Calu3 (cell line): Measurements from ENCODE around the gene CBX2. TPM values are rescaled to one million over a fixed set of nuclear protein-coding genes. Genes with fewer than 3 reads are reported as not detected.

Experiments
- BruUV-seq: library from RNA; stranded (reverse); fragments of 400-500 nt; replicated peaks from 2 replicates; lab custom pipeline; 2021; lab: Mats Ljungman, UMichigan
- CTCF ChIA-PET: fragments of 300-600 bp; sonication (Branson Sonifier 250); formaldehyde crosslinking; loops from one replicate; lab custom pipeline; 2022; ENCODE audit warnings: antibody characterized with exemption; lab: Charles Lee
- DNase-seq: peaks from one replicate; pipeline ENCODE4 v3.0.0; 2022
- H3K27ac Mint-ChIP-seq: one replicate; pipeline ENCODE4 v1.8.0; 2022; ENCODE audit warnings: mixed read lengths; ENCODE audit not compliant: unreplicated experiment
- H3K27me3 Mint-ChIP-seq: one replicate; pipeline ENCODE4 v1.8.0; 2022; ENCODE audit warnings: mixed read lengths; ENCODE audit not compliant: unreplicated experiment
- H3K36me3 Mint-ChIP-seq: one replicate; pipeline ENCODE4 v1.8.0; 2022; ENCODE audit warnings: mild to moderate bottlenecking, moderate library complexity, mixed read lengths; ENCODE audit not compliant: insufficient read depth, unreplicated experiment
- H3K4me1 Mint-ChIP-seq: one replicate; pipeline ENCODE4 v1.8.0; 2022; ENCODE audit warnings: mild to moderate bottlenecking, low read depth, mixed read lengths; ENCODE audit not compliant: unreplicated experiment
- H3K4me3 Mint-ChIP-seq: one replicate; pipeline ENCODE4 v1.8.0; 2022; ENCODE audit warnings: mild to moderate bottlenecking, low read depth, moderate library complexity, mixed read lengths; ENCODE audit not compliant: unreplicated experiment
- H3K9me3 Mint-ChIP-seq: one replicate; pipeline ENCODE4 v1.8.0; 2022; ENCODE audit warnings: low read depth, mixed read lengths; ENCODE audit not compliant: unreplicated experiment
- intact Hi-C: fragments of 100-400 bp; cut with micrococcal nuclease; formaldehyde crosslinking; loops from one replicate; pipeline ENCODE4 v1.10.0; 2022; ENCODE audit not compliant: unreplicated experiment
- total RNA-seq: library from RNA; stranded (reverse); gene quantifications from 2 replicates; pipeline ENCODE4 v1.2.3, GENCODE V29; 2022
- TF ChIP-seq, protein P1 (sequence below): fragments of 200-600 bp; IDR thresholded peaks from one replicate; pipeline ENCODE4 v1.8.0; 2022; ENCODE audit warnings: antibody characterized with exemption; ENCODE audit not compliant: unreplicated experiment

Gene CBX2
- total RNA-seq, 1 experiment from 2014 or later = 8.3 TPM

DNA sequence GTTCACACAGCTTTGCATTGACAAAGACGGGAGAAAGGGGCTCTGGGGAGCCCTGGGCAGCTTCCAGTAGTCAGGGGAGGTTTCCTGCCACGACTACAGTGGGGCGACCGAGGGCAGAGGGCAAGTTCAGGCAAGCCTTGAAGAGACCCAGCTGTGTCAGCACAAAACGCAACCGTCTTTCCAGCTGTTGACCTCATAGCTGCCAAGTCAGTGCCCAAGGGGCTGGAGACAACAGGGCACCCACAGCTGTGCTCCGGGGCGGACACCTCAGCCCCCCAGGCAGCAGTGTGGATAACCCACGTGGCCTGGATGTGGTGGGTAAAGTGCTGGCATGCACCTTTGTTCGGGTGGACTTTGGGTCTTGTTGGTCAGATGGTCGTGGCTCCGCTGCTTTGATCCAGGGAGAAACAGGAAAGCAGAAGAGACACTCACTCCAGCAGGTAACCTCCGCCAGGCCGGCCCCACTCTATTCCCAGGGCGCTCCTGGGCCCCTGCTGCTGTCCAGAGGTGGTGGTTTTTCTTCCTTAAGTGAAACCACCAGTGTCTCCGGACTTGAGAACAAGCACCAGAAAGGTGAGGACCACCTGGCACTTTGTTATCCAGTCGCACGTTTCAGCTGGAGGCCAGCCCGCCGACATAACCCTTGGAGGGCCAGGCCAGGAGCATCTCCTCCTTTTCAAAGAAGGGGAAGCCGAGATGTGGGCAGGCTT is 17.6 kb upstream of the CBX2 start:
- peaks cover 14% of the 10 kb centered on the region for H3K27me3 Mint-ChIP-seq
- DNase-seq = no peak
- no peaks in the 10 kb centered on the region for H3K9me3 Mint-ChIP-seq
- no peak overlapping the region for H3K4me3 Mint-ChIP-seq
- H3K27ac Mint-ChIP-seq = no peak overlapping the region
- intact Hi-C loops = no loop called here
- TF ChIP-seq, protein P1, sequence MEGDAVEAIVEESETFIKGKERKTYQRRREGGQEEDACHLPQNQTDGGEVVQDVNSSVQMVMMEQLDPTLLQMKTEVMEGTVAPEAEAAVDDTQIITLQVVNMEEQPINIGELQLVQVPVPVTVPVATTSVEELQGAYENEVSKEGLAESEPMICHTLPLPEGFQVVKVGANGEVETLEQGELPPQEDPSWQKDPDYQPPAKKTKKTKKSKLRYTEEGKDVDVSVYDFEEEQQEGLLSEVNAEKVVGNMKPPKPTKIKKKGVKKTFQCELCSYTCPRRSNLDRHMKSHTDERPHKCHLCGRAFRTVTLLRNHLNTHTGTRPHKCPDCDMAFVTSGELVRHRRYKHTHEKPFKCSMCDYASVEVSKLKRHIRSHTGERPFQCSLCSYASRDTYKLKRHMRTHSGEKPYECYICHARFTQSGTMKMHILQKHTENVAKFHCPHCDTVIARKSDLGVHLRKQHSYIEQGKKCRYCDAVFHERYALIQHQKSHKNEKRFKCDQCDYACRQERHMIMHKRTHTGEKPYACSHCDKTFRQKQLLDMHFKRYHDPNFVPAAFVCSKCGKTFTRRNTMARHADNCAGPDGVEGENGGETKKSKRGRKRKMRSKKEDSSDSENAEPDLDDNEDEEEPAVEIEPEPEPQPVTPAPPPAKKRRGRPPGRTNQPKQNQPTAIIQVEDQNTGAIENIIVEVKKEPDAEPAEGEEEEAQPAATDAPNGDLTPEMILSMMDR = no peak
- H3K4me1 Mint-ChIP-seq = no peaks in the 10 kb centered on the region
- H3K36me3 Mint-ChIP-seq = peaks cover 5% of the 10 kb centered on the region
- no TSS peak for BruUV-seq
- CTCF ChIA-PET = no interaction called here

DNA sequence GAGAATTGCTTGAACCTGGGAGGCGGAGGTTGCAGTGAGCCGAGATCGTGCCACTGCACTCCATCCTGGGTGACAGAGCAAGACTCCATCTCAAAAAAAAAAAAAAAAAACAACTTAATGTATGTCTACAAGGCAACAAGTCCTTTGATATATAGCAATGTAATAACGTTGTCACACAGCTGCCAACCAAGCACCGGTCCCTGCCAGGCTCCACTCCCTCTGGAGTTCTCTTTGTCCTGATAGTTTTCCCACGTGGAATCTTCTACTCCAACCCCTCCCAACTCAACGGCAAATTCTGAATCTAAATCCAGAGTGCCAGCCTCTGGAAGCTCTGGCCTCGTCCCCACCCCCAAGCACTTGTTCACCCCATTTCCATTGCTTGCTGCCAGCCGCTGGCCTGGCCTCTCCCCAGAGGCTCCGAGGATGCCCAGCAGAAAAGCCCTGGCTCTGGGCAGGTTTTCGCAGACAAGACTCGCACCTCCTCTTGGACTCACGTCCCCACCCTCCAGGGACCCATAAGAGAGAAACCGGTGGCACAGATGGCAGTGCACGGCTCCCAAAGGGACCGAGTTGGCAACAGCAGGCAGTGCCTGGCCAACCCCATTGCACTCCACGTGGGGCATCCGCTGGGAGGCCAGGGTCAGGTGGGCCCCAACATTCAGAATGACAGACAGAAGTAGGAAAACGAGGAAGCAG is 15.9 kb upstream of the CBX2 start:
- intact Hi-C loops = no loop called here

DNA sequence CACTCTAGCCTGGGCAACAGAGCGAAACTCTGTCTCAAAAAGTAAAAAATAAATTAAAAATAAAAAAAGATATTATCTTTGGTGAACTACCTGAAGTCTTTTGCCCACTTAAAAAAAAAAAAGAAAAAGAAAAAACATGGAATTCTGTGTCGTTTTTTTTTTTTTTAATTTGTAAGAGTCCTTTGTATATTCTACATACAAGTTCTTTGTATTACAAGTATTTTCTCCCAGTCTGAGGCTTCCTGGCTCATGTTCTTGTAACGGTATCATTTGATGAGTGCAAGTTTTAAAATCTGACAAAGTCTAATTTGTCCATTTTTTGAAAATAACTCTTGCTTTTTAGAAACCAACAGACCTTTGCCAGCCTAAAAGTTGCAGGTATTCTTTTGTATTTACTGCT is 12.2 kb upstream of the CBX2 start:
- Mint-ChIP-seq H3K4me1 (peaks cover 9% of the 10 kb centered on the region), H3K36me3 (no peaks in the 10 kb centered on the region), H3K4me3 (no peak overlapping the region), H3K27ac (no peak overlapping the region), H3K27me3 (peaks cover 30% of the 10 kb centered on the region), H3K9me3 (no peaks in the 10 kb centered on the region)
- TF ChIP-seq, protein P1 = no peak
- intact Hi-C loops = no loop called here
- BruUV-seq = no TSS peak
- CTCF ChIA-PET = no interaction called here
- DNase-seq = no peak

More for the DNA sequence above, 15.9 kb upstream of the CBX2 start:
- H3K36me3 Mint-ChIP-seq = peaks cover 5% of the 10 kb centered on the region
- H3K27me3 Mint-ChIP-seq = peaks cover 11% of the 10 kb centered on the region
- H3K4me1 Mint-ChIP-seq = no peaks in the 10 kb centered on the region
- BruUV-seq = no TSS peak
- no peak overlapping the region for H3K27ac Mint-ChIP-seq
- TF ChIP-seq, protein P1 = no peak
- no peaks in the 10 kb centered on the region for H3K9me3 Mint-ChIP-seq
- CTCF ChIA-PET = interaction anchor here (0.6 to 0.7 kb wide), 2 partner anchors 24 to 158 kb away, joined by 3 read pairs; no protein-coding TSS in a partner anchor
- no peak for DNase-seq
- no peak overlapping the region for H3K4me3 Mint-ChIP-seq

DNA sequence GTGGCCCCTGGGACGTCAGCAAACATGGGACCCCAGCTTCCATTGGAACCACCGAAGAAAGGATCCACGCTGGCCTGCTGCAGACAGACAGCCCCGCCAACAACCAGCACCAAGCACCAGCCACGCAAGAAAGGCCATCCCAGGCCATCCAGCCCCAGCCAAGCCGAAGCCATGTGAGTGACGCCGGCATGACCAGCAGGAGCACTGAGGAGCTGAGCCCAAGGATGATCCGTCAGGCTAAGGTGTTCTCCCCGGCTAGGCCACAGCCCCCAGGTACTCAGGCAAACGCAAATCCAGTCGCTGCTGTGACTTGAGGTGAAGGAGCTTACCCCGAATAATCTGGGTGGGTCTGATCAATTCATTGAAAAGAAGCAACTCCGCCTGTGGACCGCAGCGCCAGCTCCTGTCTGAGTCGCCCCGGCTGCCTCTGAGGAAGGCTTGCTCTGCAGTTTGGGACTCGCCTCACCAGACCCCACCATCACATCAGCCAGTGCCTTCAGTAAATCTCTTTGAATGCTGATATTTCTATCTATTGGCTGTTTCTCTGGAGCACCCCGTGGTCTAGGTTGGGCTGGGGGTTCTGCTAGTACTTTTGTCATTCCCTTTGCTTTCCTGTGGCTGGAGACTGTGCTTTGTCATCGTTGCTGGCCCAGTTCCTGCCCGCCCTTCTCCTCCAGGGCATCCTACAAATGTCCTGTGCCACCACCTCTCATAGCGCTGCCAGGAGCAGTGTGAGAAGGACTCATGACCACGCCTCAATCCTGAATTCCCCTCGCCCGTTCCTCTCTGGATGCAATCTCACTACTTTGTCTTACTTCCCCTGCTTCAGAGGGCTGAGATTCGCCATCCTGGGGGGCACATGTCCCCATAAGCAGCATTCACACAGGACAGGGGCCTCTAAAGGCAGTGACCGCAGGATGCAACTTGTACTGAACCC is 8.1 kb upstream of the CBX2 start:
- H3K4me1 Mint-ChIP-seq = peaks cover 9% of the 10 kb centered on the region
- BruUV-seq = no TSS peak
- DNase-seq = no peak
- intact Hi-C loops = no loop called here
- no peaks in the 10 kb centered on the region for H3K36me3 Mint-ChIP-seq
- peaks cover 66% of the 10 kb centered on the region for H3K27me3 Mint-ChIP-seq
- TF ChIP-seq, protein P1 = no peak
- no peaks in the 10 kb centered on the region for H3K9me3 Mint-ChIP-seq
- no peak overlapping the region for H3K4me3 Mint-ChIP-seq
- H3K27ac Mint-ChIP-seq = no peak overlapping the region
- CTCF ChIA-PET = interaction anchor here (0.6 kb wide), 1 partner anchor 512 kb away, joined by 4 read pairs; no protein-coding TSS in a partner anchor
